Measurements from ENCODE around the gene LDLRAP1. TPM values are rescaled to one million over a fixed set of nuclear protein-coding genes. Genes with fewer than 3 reads are reported as not detected.
A peak's percentile ranks its signal among the peaks of the same experiment; 100 is the strongest.

The LDLRAP1 gene
- total and polyA plus RNA-seq, 9 of the 15 experiments (the other 6 are each of a cell fraction or from before 2014, with no cell fraction given), result 0.56 to 29.6 (median 16.2) TPM

- TF ChIP-seq MGA (IDR thresholded peaks at IDR 0.05) (peak; percentile 55; the same call in 1 of the 2 replicates), L3MBTL2 (IDR thresholded peaks at IDR 0.05) (peak; percentile 66; the same call in 1 of the 2 replicates)
- TF ChIP-seq, protein P1, sequence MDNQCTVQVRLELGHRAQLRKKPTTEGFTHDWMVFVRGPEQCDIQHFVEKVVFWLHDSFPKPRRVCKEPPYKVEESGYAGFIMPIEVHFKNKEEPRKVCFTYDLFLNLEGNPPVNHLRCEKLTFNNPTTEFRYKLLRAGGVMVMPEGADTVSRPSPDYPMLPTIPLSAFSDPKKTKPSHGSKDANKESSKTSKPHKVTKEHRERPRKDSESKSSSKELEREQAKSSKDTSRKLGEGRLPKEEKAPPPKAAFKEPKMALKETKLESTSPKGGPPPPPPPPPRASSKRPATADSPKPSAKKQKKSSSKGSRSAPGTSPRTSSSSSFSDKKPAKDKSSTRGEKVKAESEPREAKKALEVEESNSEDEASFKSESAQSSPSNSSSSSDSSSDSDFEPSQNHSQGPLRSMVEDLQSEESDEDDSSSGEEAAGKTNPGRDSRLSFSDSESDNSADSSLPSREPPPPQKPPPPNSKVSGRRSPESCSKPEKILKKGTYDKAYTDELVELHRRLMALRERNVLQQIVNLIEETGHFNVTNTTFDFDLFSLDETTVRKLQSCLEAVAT (IDR thresholded peaks at IDR 0.05), result no peak
Observed at GRCh38 chr1:25577134-25577920, 33.9 kb downstream of the LDLRAP1 start (continued).

All from K562 (cell line).